SK-N-MC (cell line): ENCODE data around the gene PRR5L.

Source experiments
- EZH2 ChIP-seq: fragments of 200-600 bp; sonication (generic); IDR thresholded peaks from one replicate; pipeline ENCODE4 v1.6.1; 2017; ENCODE audit warnings: antibody characterized with exemption
- FOXP2 ChIP-seq: optimal IDR thresholded peaks from 2 replicates; pipeline ENCODE3; 2011; ENCODE audit warnings: mild to moderate bottlenecking, moderate library complexity; ENCODE audit not compliant: insufficient read depth; ENCODE audit errors: extremely low read length, control extremely low read depth
- POLR2AphosphoS5 ChIP-seq: IDR thresholded peaks from 2 replicates; pipeline ENCODE4 v1.6.1; 2012; ENCODE audit warnings: mild to moderate bottlenecking, low read depth, low read length, borderline replicate concordance

GRCh38 chr11:36458129-36458915 is 162.2 kb downstream of the PRR5L start:
- TF ChIP-seq EZH2: no peak
- TF ChIP-seq POLR2AphosphoS5: no peak
- TF ChIP-seq FOXP2: no peak
